Mesenchymal stem cell (in vitro differentiated cells and primary cell): ENCODE results near the gene FABP1.

Experiments
- DNase-seq: peaks from one replicate; pipeline ENCODE4 v3.0.0-alpha.2; 2013
- H2AFZ ChIP-seq: one replicate; pipeline ENCODE4 v1.6.1; 2013; ENCODE audit warnings: low read depth, mild to moderate bottlenecking, control low read depth, inconsistent platforms, low read length, moderate library complexity
- H2AK5ac ChIP-seq: 2 replicates; pipeline ENCODE4 v1.6.1; 2013; ENCODE audit warnings: low read length, moderate library complexity, mild to moderate bottlenecking, inconsistent platforms; ENCODE audit not compliant: severe bottlenecking
- H2BK120ac ChIP-seq: one replicate; pipeline ENCODE4 v1.6.1; 2013; ENCODE audit warnings: low read depth, mild to moderate bottlenecking, inconsistent platforms, low read length, moderate library complexity
- H2BK12ac ChIP-seq, 2 experiments: one replicate each; pipeline ENCODE4 v1.6.1; 2013; ENCODE audit warnings: inconsistent platforms in 2 of 2, low read length in 2 of 2, mild to moderate bottlenecking in 2 of 2, moderate library complexity in 2 of 2, control low read depth in 1 of 2
- H2BK15ac ChIP-seq: one replicate; pipeline ENCODE4 v1.6.1; 2013; ENCODE audit warnings: mild to moderate bottlenecking, low read depth, inconsistent platforms; ENCODE audit not compliant: poor library complexity, severe bottlenecking
- H2BK5ac ChIP-seq: 2 replicates; pipeline ENCODE4 v1.6.1; 2013; ENCODE audit warnings: low read depth, mild to moderate bottlenecking, low read length, control low read depth, inconsistent platforms; ENCODE audit not compliant: poor library complexity, severe bottlenecking
- H3K14ac ChIP-seq, 2 experiments: one replicate each; pipeline ENCODE4 v1.6.1; 2013; ENCODE audit warnings: inconsistent platforms in 2 of 2, low read length in 2 of 2, control low read depth in 1 of 2, mild to moderate bottlenecking in 1 of 2, moderate library complexity in 1 of 2
- H3K18ac ChIP-seq, 2 experiments: one replicate each; pipeline ENCODE4 v1.6.1; 2013; ENCODE audit warnings: inconsistent platforms in 2 of 2, low read length in 2 of 2, control low read depth in 1 of 2, low read depth in 1 of 2, mild to moderate bottlenecking in 1 of 2
- H3K23ac ChIP-seq, 2 experiments: one replicate each; pipeline ENCODE4 v1.6.1; 2013; ENCODE audit warnings: inconsistent platforms in 2 of 2, low read length in 2 of 2, mild to moderate bottlenecking in 2 of 2, moderate library complexity in 2 of 2, control low read depth in 1 of 2
- H3K27ac ChIP-seq: 2 replicates; pipeline ENCODE4 v1.5.1; 2013; ENCODE audit warnings: mild to moderate bottlenecking, moderate library complexity, low read length, control low read depth, inconsistent platforms; ENCODE audit not compliant: poor library complexity, severe bottlenecking
- H3K27me3 ChIP-seq, 2 experiments: 2 replicates each; pipeline versions ENCODE4 v1.6.1 to v1.7.0; 2013; ENCODE audit warnings: low read length in 2 of 2, mild to moderate bottlenecking in 2 of 2, moderate library complexity in 2 of 2, control low read depth in 1 of 2, inconsistent platforms in 1 of 2; ENCODE audit not compliant: control insufficient read depth in 1 of 2, insufficient read depth in 1 of 2
- H3K36me3 ChIP-seq, 2 experiments: 2 replicates each; pipeline versions ENCODE4 v1.6.1 to v1.7.0; 2013; ENCODE audit warnings: low read length in 2 of 2, control low read depth in 1 of 2, inconsistent platforms in 1 of 2, low read depth in 1 of 2, mild to moderate bottlenecking in 1 of 2; ENCODE audit not compliant: insufficient read depth in 2 of 2, control insufficient read depth in 1 of 2
- H3K4ac ChIP-seq, 2 experiments: one replicate each; pipeline ENCODE4 v1.6.1; 2013; ENCODE audit warnings: inconsistent platforms in 2 of 2, low read length in 2 of 2, mild to moderate bottlenecking in 2 of 2, moderate library complexity in 2 of 2, control low read depth in 1 of 2, low read depth in 1 of 2
- H3K4me1 ChIP-seq: 2 replicates; pipeline ENCODE4 v1.6.1; 2013; ENCODE audit warnings: low read depth, low read length, control low read depth; ENCODE audit not compliant: control insufficient read depth, insufficient read depth
- H3K4me2 ChIP-seq: 2 replicates; pipeline ENCODE4 v1.6.1; 2013; ENCODE audit warnings: low read length, mild to moderate bottlenecking, inconsistent platforms; ENCODE audit not compliant: poor library complexity, severe bottlenecking
- H3K4me3 ChIP-seq, 2 experiments: 2 replicates each; pipeline versions ENCODE4 v1.5.1 to v1.7.0; 2013; ENCODE audit warnings: low read length in 2 of 2, mild to moderate bottlenecking in 2 of 2, control low read depth in 1 of 2, low read depth in 1 of 2; ENCODE audit not compliant: insufficient read depth in 1 of 2
- H3K79me1 ChIP-seq: replicated peaks from 2 replicates; pipeline ENCODE4 v1.6.1; 2013; ENCODE audit warnings: mild to moderate bottlenecking, control low read depth, low read length, inconsistent platforms; ENCODE audit not compliant: poor library complexity, severe bottlenecking
- H3K9ac ChIP-seq: 2 replicates; pipeline ENCODE4 v1.7.0; 2013; ENCODE audit warnings: mild to moderate bottlenecking, low read length, moderate library complexity
- H3K9me3 ChIP-seq: 2 replicates; pipeline ENCODE4 v1.7.0; 2013; ENCODE audit warnings: mild to moderate bottlenecking, low read length; ENCODE audit not compliant: control insufficient read depth
- H4K8ac ChIP-seq: one replicate; pipeline ENCODE4 v1.6.1; 2013; ENCODE audit warnings: inconsistent platforms, mild to moderate bottlenecking, low read length, moderate library complexity
- H4K91ac ChIP-seq: one replicate; pipeline ENCODE4 v1.6.1; 2013; ENCODE audit warnings: mild to moderate bottlenecking, low read length, inconsistent platforms
- WGBS: methylation state at CpG from one replicate; pipeline ENCODE4 v1.1.7; 2013; ENCODE audit warnings: mixed read lengths; 5-methylcytosine and 5-hydroxymethylcytosine counted together

The FABP1 gene

DNA sequence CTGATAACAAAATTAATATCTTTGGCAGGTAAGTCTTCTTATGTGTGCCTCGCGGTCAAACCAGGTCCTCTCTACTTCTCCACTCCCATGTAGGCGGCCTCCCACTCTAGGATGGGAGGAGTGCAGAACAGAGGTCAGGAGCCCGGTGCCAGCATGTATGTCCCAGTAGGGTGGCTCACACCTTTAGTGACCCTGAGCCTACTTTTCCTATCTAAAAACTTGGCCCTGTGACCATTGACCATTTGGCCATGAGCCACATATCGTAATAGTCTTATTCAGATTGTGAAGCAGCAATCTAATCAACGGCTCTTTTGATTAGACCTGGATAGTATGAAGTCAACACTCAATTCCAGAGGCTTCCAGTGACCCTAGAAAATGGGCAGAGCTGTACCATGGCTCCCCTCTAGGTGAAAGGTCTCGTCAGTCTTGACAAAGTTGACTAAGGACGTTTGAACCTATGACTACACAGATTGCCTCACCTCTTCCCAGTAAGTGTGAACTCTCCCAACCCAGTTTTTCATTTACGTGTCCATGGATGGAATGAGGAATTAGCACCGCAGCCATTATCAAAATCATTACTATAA lies 17.1 kb upstream of the FABP1 start:
- Histone ChIP-seq H3K27ac (no peak overlapping the region), H2BK120ac (no peak overlapping the region), H3K4me1 (no peaks in the 10 kb centered on the region), H2BK12ac (no peak overlapping the region), H3K23ac (no peak overlapping the region), H3K18ac (no peak overlapping the region), H3K4ac (no peak overlapping the region), H2BK15ac (no peak overlapping the region), H3K4me3 (no peak overlapping the region), H3K27me3 (peaks cover 4 to 5% of the 10 kb centered on the region in 2 experiments), H3K36me3 (no peaks in the 10 kb centered on the region), H3K9ac (no peak overlapping the region), H3K79me1 (no peaks in the 10 kb centered on the region), H2AK5ac (no peak overlapping the region), H3K4me2 (no peak overlapping the region), H4K91ac (no peak overlapping the region), H4K8ac (no peak overlapping the region), H3K14ac (no peak overlapping the region), H3K9me3 (peaks cover 38% of the 10 kb centered on the region), H2BK5ac (no peak overlapping the region), H2AFZ (no peak overlapping the region)
- no peak for DNase-seq
- WGBS = 75% methylated on average over 8 of the region's 10 CpGs

DNA sequence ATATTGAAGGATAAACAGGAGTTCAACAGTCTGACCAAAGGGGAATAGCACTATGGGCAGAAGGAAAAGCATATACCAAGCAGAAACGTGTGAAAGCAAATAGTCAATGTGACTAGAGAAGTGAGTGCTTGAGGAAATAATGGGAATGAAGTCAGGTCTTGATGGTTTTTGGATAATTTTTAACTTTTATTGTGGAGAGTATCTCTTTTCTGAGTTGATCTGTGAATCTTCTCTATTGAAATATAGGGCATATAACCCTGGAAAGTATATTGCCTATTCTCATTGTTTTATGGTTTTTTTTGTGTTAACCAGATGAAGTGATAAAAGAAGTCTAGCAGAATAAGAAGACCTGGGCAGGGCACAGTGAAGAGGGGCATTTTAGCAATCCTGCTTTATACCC lies 16.4 kb upstream of the FABP1 start:
- WGBS = 68% methylated on average over 1 of the region's 1 CpG
- no peak overlapping the region for H3K18ac ChIP-seq
- no peak overlapping the region for H4K8ac ChIP-seq
- no peak overlapping the region for H3K4me2 ChIP-seq
- no peaks in the 10 kb centered on the region for H3K4me1 ChIP-seq
- H3K4me3 ChIP-seq = no peak overlapping the region
- no peaks in the 10 kb centered on the region for H3K79me1 ChIP-seq
- H3K27me3 ChIP-seq = peaks cover 4 to 8% of the 10 kb centered on the region in 2 experiments
- no peak overlapping the region for H2AK5ac ChIP-seq
- H4K91ac ChIP-seq = no peak overlapping the region
- peaks cover 34% of the 10 kb centered on the region for H3K9me3 ChIP-seq
- no peak overlapping the region for H3K9ac ChIP-seq
- no peak overlapping the region for H3K27ac ChIP-seq
- no peak for DNase-seq
- no peak overlapping the region for H2BK12ac ChIP-seq
- H2AFZ ChIP-seq = no peak overlapping the region
- no peak overlapping the region for H2BK15ac ChIP-seq
- no peak overlapping the region for H3K14ac ChIP-seq
- H2BK120ac ChIP-seq = no peak overlapping the region
- H2BK5ac ChIP-seq = no peak overlapping the region
- H3K4ac ChIP-seq = no peak overlapping the region
- no peak overlapping the region for H3K23ac ChIP-seq
- H3K36me3 ChIP-seq = no peaks in the 10 kb centered on the region

DNA sequence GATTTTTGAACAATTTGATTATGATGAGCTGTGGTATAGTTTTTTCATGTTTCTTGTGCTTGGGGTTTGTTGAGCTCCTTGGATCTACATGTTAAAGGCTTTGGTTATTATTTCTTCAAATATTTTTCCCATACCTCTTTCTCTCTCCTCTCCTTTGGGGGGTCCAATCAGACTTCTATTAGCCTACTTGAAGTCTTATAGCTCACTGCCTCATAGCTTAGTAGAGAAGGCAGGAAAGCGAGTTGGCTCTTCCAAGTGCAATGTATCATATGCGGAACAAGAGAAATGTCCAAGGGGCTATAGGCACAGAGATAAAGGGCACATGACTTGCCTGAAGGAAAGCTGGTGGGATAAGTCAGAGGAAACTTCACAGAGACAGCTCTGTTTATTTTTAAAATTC lies 14.1 kb upstream of the FABP1 start:
- no peak overlapping the region for H2BK120ac ChIP-seq
- no peak overlapping the region for H4K8ac ChIP-seq
- peaks cover 18% of the 10 kb centered on the region for H3K9me3 ChIP-seq
- peaks cover 5 to 12% of the 10 kb centered on the region in 2 experiments for H3K27me3 ChIP-seq
- H3K4me3 ChIP-seq = no peak overlapping the region
- H3K23ac ChIP-seq = no peak overlapping the region
- H4K91ac ChIP-seq = no peak overlapping the region
- H3K4me1 ChIP-seq = no peaks in the 10 kb centered on the region
- no peaks in the 10 kb centered on the region for H3K36me3 ChIP-seq
- no peak overlapping the region for H2BK15ac ChIP-seq
- H2BK5ac ChIP-seq = no peak overlapping the region
- H2AFZ ChIP-seq = no peak overlapping the region
- no peak overlapping the region for H3K4me2 ChIP-seq
- H3K14ac ChIP-seq = no peak overlapping the region
- no peak overlapping the region for H2AK5ac ChIP-seq
- H3K18ac ChIP-seq = no peak overlapping the region
- no peak for DNase-seq
- H3K79me1 ChIP-seq = no peaks in the 10 kb centered on the region
- no peak overlapping the region for H2BK12ac ChIP-seq
- 91% methylated on average over 2 of the region's 2 CpGs for WGBS
- no peak overlapping the region for H3K4ac ChIP-seq
- no peak overlapping the region for H3K9ac ChIP-seq
- H3K27ac ChIP-seq = no peak overlapping the region

DNA sequence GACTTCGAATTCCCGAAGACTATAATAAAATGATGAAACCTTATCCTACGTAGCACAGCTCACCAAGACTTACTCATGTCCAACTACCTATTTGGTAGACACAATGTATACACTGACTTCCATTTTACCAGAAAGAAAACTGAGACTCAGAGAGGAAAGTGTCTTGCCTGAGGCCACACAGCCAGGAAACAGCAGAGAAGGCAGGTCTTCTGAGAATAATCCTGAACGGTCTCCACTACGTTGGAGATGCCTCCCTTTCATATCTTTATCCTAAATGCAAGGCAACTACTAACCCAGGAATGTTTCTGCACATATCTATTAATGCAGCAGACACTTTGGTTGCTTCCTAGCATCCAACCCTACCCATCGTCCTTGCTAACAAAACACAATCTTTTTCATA lies 11.9 kb upstream of the FABP1 start:
- Histone ChIP-seq H3K36me3 (no peaks in the 10 kb centered on the region), H3K79me1 (no peaks in the 10 kb centered on the region), H2AFZ (no peak overlapping the region), H3K27me3 (peaks cover 12 to 16% of the 10 kb centered on the region in 2 experiments), H2BK120ac (no peak overlapping the region), H3K4ac (no peak overlapping the region), H3K4me2 (no peak overlapping the region), H2BK15ac (no peak overlapping the region), H3K4me1 (no peaks in the 10 kb centered on the region), H3K9me3 (peaks cover 11% of the 10 kb centered on the region), H2AK5ac (no peak overlapping the region), H4K91ac (no peak overlapping the region), H3K23ac (no peak overlapping the region), H2BK12ac (no peak overlapping the region), H4K8ac (no peak overlapping the region), H3K4me3 (no peak overlapping the region), H3K14ac (no peak overlapping the region), H3K9ac (no peak overlapping the region), H3K18ac (no peak overlapping the region), H3K27ac (no peak overlapping the region), H2BK5ac (no peak overlapping the region)
- 75% methylated on average over 6 of the region's 6 CpGs for WGBS
- DNase-seq = no peak
